IPS DF 4.7 (cell line): ENCODE results near the gene GABRG3.

Experiments
- DNase-seq: peaks from one replicate; pipeline ENCODE4 v3.0.0-alpha.2; 2013; ENCODE audit warnings: low spot score; ENCODE audit errors: extremely low read depth

The GABRG3 gene

DNA sequence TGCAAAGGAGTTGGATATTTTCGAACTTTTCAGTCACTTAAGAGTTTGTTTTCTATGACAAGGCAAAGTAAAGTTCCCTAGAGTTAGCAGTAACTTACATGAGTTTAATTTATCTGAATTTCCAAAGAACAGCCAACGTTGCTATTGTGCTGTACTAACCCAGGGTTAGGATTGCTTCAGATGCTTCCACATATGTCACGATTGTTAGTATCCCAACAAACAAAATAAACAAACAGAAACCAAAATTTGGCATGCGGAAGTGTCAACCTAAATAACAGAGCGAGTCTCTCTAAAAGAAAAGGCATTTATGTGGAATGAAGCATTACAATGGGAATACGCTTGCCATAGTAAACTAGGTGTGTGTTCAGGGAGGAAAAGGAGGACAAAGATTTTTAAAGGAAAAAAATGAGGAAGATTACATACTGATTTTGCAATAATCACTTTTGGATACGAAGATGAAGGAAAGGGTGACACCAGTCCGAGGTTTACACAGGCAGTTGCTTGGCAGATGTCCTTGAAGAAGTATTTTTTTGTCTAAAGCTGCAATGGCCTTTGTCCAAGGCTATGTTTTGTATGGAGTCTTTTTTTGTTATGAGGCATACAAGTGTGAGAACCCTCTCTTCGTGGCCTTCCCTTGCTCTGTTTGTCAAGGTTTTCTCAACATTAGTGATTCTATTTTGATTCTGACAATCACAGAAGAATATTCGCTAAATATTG, 267.9 kb downstream of the GABRG3 start:
- DNase-seq = no peak

DNA sequence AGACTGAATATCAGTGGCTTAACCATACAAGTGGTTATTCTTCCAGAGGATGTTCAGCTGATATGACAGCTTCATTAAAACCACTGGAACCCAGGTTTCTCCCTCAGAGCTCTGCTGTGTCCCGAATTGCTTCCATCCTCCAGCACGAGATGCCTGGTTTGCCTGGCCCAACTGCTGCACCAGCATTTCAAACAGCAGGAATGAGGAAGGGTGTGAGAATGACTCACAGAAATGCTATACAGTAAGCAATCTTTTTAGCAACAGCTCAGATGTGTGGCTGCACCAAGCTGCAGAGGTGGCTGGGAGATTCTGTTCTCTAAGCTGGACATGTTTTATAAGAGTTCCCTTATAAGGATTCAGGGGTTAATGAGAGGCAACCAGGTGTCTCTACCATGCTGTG, 271.0 kb downstream of the GABRG3 start:
- DNase-seq = no peak

DNA sequence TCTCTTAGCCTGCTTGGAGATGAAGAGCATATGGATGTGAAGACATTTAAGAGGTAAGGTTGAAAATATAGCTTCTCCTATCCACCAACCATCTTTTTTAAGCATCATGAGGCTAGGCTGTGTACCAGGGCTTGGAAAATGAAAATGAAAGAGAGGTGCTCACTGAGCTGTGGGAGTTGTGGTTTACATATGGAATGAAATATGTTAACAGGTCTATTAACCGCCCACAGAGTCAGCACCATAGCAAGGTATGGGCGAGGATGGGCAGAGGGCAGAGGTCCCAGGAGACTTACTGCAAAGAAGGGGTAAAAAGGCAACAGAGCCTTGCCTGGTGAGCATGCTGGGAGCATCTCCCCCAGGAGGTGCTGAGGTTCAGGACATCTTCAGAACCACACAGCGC, 273.1 kb downstream of the GABRG3 start:
- DNase-seq = no peak

DNA sequence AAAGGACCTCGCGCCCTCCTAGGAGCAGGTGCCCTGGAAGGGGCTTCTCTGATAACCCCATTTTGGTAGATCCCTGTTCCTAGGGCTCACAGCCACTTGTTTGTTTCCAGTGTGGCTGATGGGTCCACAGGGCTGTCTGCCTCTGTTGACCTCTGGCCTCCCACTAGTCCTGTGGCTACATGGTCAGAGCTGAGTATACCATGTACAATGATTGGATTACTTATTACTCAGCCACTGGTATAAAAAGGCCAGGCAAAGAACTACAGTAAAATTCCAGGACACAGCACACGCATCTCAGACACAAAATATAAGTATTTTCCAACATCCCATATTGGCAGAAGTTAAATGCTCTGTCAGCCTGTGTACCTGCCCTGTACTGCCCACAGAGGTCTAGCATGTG, 277.3 kb downstream of the GABRG3 start:
- no peak for DNase-seq

DNA sequence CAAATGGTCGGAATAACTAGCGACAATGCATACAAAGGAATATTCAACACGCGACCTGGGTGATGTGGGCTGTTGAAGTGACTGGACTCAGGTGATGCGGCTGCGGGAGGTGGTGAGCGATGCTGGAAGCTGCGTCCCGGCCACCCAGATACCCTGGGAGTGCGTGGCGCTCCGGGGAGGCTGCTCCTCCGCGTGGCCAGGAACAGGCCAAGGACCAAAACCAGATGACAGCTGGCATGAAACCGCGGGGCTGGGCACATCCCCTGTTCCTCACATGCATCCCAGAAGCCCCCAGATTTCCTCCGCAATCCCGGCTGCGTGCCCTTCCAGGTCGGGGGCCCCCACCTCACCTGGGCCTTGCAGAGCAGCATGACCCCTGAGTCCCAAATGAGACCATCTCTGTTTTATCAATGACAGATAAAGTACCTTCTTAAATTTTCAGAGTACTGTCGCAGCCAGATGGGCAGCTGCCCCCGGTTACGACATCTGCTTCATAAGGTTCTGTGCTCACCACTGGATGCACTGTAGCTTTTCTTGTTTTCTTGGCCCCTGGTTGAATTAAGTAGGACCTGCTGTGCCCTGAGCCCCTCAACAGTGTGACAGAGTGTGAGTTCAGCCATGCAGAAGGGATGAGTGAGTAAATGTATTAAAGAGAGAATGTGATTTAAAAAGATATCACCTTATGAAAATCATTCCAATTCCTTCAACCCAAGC, 278.2 kb downstream of the GABRG3 start:
- DNase-seq = no peak

DNA sequence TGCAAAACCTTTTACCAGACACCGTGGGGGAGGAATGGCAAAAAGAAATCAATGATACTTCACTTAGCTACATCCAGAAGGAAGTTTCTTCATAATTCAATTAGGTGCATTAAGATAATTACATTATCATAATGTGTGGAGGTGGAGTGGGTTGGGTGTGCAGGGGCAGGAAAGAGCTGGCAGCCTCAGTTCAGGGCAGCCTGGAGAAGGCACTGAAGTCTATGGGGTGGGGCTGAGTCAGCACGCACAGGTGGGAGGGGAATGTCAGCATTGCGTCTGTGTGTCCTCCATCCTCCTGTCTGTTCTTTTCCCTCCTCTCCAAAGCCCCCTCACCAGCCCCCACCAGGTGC, 278.8 kb downstream of the GABRG3 start:
- no peak for DNase-seq

DNA sequence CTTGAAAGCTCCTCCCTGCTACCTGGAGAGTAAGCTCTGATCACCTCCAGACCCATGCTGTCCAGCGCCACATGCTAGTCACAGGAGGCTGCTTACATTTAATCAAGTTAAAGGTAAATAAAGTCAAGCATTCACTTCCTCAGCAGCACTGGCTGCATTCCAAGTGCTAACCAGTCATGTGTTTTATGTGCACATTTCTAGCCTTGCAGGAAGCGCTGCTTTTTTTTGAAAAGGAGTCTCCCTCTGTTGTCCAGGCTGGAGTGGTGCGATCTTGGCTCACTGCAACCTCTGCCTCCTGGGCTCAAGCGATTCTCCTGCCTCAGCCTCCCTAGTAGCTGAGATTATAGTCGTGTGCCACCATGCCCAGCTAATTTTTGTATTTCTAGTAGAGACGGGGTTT, 279.2 kb downstream of the GABRG3 start:
- DNase-seq = no peak

DNA sequence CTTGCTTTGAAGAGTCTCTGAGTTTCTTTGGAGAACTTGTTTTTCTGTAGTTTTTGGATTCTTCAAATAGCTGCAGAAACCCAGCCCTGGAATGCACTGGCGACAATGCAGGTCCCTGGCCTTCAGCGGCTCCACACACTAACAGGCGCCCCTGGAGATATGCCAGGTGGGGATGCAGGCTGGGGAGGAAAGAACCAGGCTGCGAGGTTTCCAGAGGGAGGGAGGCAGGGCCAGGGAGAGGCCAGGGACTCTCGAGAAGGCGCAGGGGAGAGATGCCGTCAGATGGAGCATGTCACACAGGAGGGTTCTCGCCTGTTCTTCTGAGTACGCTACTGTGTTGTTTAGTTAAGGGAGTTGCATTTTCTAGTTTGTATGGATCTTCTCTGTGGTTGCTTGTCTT, 283.1 kb downstream of the GABRG3 start:
- no peak for DNase-seq

DNA sequence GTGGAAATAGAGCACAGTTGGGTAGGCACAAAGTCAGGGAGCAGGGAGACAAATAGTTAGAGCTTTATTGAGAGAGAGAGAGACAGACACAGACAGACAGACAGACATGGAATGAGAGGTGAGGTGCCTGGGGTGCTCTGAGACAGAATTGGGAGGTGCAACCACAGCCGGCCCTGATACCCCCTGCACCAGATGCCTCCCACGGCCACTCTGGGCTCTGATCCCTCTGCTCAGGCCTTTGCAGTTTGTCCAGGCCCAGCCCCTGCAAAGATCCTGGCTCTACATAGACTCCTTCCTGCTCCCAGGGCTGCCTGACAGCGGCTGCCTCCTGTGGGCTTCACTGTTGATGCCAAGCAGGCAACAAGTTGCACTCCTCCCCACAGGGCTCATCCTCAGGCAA, 283.8 kb downstream of the GABRG3 start:
- DNase-seq = no peak

DNA sequence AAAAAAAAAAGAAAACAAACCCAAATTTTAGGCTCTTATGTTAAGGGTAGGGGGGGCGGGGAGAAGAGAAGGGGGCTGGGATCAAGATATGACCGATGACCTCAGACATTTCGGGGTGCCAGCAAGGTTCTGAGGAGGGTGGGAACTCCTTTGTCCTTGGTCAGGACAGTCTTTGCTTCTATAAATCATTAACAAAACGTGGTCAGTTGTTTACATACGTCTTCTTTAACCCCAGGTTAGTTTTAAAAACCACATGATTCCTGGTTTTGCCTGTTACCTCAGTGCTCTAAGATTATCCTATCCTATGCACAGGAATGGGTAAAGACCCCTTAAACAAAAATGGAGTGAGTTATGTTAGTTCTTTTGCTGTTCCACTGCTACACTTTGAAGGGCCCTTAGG, 285.5 kb downstream of the GABRG3 start:
- DNase-seq = no peak

DNA sequence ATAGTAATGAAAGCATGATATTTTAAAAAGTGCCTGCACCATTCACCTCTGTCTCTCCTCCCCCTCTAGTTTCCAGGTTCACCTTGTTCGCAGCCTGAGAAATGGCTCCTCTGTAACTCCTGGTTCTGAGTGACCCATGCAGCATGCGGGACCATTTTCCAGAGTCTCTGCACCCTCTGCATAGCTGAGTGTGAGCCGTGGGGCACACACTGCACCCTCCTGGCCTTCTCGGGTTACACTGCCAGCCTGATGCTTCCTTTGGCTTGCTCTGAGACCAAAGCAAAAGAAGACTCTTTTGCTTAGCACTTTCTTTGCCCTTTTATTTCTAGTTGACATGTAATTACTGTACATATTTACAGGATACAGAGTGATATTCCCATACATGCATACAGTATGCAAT, 287.3 kb downstream of the GABRG3 start:
- no peak for DNase-seq

DNA sequence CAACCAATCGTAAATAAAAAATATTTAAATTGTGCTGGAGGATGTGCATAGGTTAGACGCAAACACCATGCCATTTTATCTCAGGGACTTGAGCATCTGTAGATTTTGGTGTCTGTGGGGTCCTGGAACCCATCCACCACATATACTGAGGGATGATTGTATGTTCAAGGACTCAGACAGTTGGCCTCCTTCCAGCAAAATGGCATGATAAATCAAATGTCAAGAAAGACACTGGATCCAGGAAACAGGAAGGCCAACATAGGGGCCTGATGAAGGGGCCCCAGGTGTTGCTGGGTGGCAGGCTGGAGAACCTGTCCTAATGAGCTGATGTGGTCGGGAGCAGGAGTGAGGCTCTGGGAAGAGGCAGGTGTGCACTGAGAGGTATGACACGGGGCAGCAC, 289.5 kb downstream of the GABRG3 start:
- no peak for DNase-seq

DNA sequence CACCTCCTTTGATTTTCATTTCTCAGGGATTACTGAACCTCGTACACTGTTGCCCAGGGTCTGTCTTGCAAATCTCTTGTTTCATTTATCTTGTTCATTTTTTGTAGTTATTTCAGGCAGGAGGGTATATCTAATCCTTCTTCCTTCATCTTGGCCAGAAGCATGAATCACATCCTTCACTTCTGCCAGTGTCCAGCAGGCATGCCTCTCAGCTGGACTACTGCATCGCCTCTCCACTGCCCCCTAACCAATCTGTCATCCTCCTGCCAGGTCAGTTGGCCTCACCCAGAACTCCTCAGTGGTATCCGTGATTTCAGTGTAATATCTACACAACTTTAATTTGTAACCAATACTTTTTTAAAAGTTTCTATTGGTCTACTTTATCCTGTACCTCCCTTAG, 297.9 kb downstream of the GABRG3 start:
- DNase-seq = no peak

DNA sequence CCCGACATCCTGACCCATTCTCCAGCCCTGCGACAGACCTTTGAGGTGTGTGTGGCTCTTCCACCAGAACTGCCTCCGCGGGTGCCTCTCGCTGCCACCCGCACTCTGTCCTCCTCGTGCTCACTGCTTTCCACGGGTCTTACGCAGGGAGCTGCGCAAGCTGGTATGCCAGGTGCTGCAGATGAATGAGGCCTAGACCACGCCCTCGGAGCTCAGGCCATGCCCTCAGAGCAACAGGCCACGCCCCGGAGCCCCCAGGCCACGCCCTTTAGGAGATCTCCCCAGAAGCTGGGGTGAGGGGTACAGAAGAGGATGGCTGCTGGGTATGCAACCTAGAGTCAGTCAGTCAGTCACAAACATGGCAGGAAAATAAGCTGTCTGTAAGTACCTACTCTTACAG, 300.3 kb downstream of the GABRG3 start:
- DNase-seq = no peak

DNA sequence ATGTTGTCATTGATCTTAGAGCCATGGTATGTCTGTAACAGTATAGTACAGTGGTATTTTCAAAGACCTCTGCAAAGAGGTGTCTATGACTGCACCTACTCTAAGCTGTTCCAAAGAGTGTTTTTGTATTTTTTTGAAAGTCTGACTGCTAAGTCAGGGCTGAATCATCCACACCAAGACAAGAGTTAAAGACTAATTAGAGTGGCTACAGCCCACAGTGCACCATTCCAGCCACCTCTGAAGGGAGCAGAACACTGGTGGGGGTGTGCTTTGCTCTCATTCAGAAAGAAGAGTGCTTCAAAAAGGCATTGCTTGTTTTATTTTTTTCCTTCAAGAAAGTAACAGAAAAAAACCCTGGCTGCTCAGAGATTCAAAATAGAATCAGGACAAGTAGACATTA, 301.4 kb downstream of the GABRG3 start:
- DNase-seq = no peak

DNA sequence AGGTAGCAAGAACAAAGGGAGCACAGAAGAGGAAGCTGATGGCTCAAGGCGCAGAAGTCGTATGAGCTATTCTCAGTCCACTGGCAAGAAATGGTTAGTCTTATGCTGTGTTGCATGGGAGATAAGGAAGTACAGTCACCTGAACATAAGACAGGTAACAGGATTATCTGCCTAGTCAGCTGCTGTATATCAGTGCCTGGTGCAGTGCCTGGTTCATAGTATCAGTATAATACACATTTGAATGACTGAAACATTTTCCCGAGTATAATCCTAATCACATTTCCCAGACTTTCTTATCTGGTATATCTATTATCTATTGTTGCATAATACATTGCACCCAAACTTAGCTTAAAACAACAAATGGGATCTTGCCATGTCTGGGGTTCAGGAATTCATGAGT, 302.5 kb downstream of the GABRG3 start:
- DNase-seq = no peak

DNA sequence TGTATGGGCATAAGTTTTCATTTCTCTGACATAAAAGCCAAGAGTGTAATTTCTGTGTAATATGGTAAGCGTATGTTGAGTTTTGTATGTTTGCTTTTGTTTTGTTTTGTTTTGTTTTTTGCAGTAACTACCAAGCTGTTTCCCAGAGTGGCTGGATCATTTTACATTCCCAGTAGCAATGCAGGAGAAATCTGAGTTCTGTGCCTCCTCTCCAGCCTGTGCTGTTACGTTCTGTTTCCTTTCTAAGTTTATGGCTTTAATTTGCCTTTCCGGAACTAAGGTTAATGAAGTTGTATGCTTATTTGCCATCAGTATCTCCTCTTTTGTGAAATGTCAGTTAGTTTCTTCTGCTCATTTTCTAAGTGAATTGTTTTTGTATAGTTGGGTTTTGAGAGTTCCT, 307.8 kb downstream of the GABRG3 start:
- DNase-seq = no peak

DNA sequence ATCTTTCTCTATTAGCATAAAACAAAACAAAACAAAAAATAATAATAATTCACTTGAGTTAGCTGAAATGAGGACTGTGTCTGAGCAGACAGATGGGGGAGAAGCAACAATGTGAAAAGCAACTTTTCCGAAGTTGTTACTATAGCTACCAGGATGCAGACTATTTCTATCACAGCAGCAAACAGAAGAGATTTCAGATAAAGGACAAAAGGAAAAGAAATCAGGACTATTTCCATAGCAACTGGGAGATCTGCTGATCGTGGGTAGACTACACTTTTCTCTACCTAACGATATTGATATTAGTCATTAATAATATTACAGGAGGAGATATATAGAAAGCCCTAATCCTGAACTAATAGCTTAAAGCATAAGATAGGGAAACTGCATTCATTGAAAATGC, 321.7 kb downstream of the GABRG3 start:
- no peak for DNase-seq

DNA sequence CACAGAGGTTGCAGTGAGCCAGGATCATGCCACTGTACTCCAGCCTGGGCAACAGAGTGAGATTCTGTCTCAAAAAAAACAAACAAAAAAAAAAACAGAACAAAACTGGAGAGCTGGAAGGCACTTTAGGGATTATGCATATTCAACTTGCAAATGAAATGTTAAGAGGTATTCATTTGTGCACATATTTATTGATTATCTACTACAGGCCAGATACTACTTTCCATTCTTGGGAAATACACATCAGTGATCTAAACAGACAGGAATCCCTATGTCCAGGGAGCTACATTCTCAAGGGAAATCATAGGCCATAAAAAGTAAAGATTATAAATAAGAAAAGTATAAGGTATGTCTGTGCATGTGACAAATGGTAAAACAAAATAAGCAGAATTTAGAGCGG, 322.6 kb downstream of the GABRG3 start:
- DNase-seq = no peak

DNA sequence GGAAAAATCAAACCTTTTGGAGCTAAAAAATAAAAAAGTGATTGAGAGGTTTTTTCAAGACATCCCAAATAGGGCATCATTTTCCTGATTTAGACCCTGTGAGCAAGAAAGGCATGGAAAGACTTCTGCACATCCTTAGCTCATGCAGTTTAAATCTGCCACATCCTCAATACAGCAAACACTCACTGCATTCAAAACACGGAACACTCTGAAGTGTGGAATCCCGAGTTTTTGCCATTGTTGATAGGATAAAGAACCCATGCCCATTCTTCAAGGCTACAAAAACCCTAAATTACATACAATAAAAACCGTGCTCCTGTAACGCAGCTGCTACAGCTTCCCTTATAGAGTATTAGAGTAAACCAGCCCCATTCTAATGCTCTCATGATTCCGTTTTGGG, 346.8 kb downstream of the GABRG3 start:
- DNase-seq = no peak

DNA sequence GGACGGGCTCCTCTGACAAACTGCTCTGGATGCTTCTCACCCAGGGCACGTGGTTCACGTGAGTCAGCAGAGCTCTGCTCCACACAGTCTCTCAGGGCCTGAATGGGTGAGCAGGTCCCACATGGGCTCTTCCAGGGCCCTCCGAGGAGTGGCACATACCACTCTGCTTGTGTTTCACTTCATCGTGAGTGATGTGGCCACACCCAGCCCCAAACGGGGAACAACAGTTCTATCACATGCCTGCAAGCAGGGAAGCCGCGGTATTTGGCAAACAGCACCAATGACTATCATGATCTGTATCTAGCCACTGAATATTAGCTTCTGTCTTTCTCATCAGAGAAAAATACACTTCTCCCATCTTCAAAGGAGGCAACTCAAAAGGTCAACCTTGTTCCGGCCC, 352.8 kb downstream of the GABRG3 start:
- DNase-seq = no peak

DNA sequence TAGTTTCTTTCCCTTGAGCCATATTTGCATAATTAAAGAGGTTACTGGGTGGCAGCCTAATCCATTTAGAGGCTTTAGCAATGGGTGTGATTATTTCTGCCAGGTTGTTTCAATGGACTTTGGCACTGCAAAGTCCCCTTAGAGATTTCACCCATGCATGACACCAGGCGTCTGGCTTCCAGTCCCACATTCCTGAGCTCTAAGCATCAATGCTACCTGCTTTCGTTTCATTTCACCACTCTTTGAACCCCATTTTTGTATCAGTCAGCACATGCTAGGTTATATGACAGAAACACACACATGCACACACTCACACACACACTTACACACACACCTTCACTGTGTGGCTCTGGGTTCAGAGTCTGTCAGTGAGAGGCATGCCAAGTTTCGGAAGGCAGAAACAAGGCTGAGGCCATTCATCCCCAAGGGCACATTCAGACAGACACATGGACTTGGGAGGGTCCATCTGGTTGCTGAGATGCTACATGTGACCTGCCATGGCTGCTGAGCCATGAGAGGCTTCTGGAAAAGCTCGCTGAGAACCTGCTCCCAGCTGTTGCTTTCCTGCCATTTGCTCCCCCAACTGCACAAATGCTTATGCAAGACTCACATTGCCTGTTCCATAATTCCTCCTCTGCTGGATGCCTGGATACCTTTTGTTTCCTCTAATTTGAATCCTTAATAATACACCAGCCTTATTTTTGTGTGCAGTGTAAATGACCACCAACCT, 354.1 kb downstream of the GABRG3 start:
- no peak for DNase-seq
